PC-9 (cell line): ENCODE data around the gene SELENOM. TPM values are rescaled to one million over a fixed set of nuclear protein-coding genes. Genes with fewer than 3 reads are reported as not detected.

Source experiments
- BruUV-seq: library from RNA; stranded (reverse); fragments of 400-500 nt; replicated peaks from 2 replicates; lab custom pipeline; 2021; lab: Mats Ljungman, UMichigan
- CTCF ChIA-PET: fragments of 300-600 bp; sonication (Branson Sonifier 250); formaldehyde crosslinking; loops from one replicate; lab custom pipeline; 2022; ENCODE audit warnings: antibody characterized with exemption; lab: Charles Lee
- POLR2A ChIA-PET: fragments of 300-600 bp; sonication (Branson Sonifier 250); formaldehyde crosslinking; loops from one replicate; lab custom pipeline; 2022; ENCODE audit warnings: antibody characterized with exemption; ENCODE audit not compliant: unreplicated experiment; lab: Charles Lee
- DNase-seq, 2 experiments: peaks; one replicate each; pipeline versions ENCODE4 v3.0.0 to v3.0.0-alpha.2; 2015 to 2022; ENCODE audit warnings: mixed read lengths in 1 of 2
- H2AFZ ChIP-seq: fragments of 200-600 bp; sonication (generic); 2 replicates; pipeline ENCODE4 v1.8.1; 2017; ENCODE audit warnings: antibody characterized with exemption
- H3F3A ChIP-seq: fragments of 200-600 bp; sonication (generic); 2 replicates; pipeline ENCODE4 v1.8.1; 2017; ENCODE audit warnings: antibody characterized with exemption, mild to moderate bottlenecking, low read depth; ENCODE audit not compliant: insufficient read depth
- H3K27ac ChIP-seq: fragments of 200-600 bp; sonication (generic); 2 replicates; pipeline ENCODE4 v1.6.1; 2016; ENCODE audit warnings: mixed run types
- H3K27me3 ChIP-seq: fragments of 200-600 bp; sonication (generic); 2 replicates; pipeline ENCODE4 v1.6.1; 2016; ENCODE audit warnings: low read depth, mixed run types; ENCODE audit not compliant: insufficient read depth
- H3K36me3 ChIP-seq: fragments of 200-600 bp; sonication (generic); 2 replicates; pipeline ENCODE4 v1.6.1; 2016; ENCODE audit warnings: low read depth, mixed run types
- H3K4me1 ChIP-seq: fragments of 200-600 bp; sonication (generic); replicated peaks from 2 replicates; pipeline ENCODE4 v1.6.1; 2016; ENCODE audit warnings: mixed run types; ENCODE audit not compliant: insufficient read depth
- H3K4me2 ChIP-seq: fragments of 200-600 bp; sonication (generic); 2 replicates; pipeline ENCODE4 v1.6.1; 2017; ENCODE audit warnings: mixed run types
- H3K4me3 ChIP-seq: fragments of 200-600 bp; sonication (generic); 2 replicates; pipeline ENCODE4 v1.6.1; 2016; ENCODE audit warnings: mixed run types
- H3K79me2 ChIP-seq: fragments of 200-600 bp; sonication (generic); 2 replicates; pipeline ENCODE4 v1.6.1; 2017; ENCODE audit warnings: low read depth, mixed run types
- H3K9me2 ChIP-seq: fragments of 200-600 bp; sonication (generic); 2 replicates; pipeline ENCODE4 v1.8.1; 2017; ENCODE audit warnings: mild to moderate bottlenecking; ENCODE audit not compliant: insufficient read depth
- H3K9me3 ChIP-seq: fragments of 200-600 bp; sonication (generic); 2 replicates; pipeline ENCODE4 v1.8.1; 2016; ENCODE audit warnings: low read depth; ENCODE audit not compliant: insufficient read depth
- H4K20me1 ChIP-seq: fragments of 200-600 bp; sonication (generic); 2 replicates; pipeline ENCODE4 v1.8.1; 2017; ENCODE audit not compliant: insufficient read depth
- EZH2 ChIP-seq: fragments of 200-600 bp; sonication (generic); IDR thresholded peaks from 2 replicates; pipeline ENCODE4 v1.8.0; 2017; ENCODE audit warnings: antibody characterized with exemption, low read depth
- intact Hi-C: fragments of 100-400 bp; cut with micrococcal nuclease; formaldehyde crosslinking; loops from one replicate; pipeline ENCODE4 v1.10.0; 2022; ENCODE audit not compliant: unreplicated experiment
- total RNA-seq: library from RNA; stranded (reverse); gene quantifications from 2 replicates; pipeline ENCODE4 v1.2.3, GENCODE V29; 2021
- TF ChIP-seq, protein P1 (sequence below): fragments of 200-600 bp; sonication (generic); conservative IDR thresholded peaks from 2 replicates; pipeline ENCODE4 v1.6.1; 2017; ENCODE audit warnings: mixed run types, antibody characterized with exemption, mild to moderate bottlenecking, moderate library complexity

SELENOM gene
- total RNA-seq, 1 experiment from 2014 or later, result 20.7 TPM

DNA sequence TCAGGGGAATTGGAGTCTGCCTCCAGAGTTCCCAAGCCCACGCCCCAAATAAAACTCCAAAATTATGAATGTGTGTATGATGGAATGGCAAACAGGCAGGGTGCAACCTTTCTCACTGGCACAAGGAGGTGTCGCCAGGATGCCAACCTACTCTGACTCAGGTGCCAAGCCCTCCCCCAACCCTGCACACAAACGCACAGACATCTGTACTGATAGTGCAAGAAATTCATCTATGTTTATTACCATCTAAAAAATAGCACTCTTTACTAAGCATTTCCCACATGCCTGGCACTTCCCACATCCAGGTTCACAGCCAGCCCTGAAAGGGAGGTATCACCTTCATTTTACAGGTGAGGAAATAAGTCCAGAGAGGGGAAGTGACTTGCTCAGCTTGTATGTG, 31.7 kb upstream of the SELENOM start:
- Histone ChIP-seq H2AFZ (no peak overlapping the region), H4K20me1 (no peaks in the 10 kb centered on the region), H3K4me2 (no peak overlapping the region), H3K4me1 (no peaks in the 10 kb centered on the region), H3F3A (peaks cover 4% of the 10 kb centered on the region; the same call in 1 of the 2 replicates), H3K4me3 (no peak overlapping the region), H3K27me3 (peaks cover 6% of the 10 kb centered on the region), H3K9me3 (no peaks in the 10 kb centered on the region), H3K27ac (no peak overlapping the region), H3K36me3 (no peaks in the 10 kb centered on the region), H3K79me2 (no peaks in the 10 kb centered on the region), H3K9me2 (no peaks in the 10 kb centered on the region)
- no TSS peak for BruUV-seq
- ChIA-PET POLR2A (interaction anchor here (0.6 kb wide), 1 partner anchor 9 kb away, joined by 7 read pairs; no protein-coding TSS in a partner anchor), CTCF (no interaction called here)
- TF ChIP-seq, protein P1, sequence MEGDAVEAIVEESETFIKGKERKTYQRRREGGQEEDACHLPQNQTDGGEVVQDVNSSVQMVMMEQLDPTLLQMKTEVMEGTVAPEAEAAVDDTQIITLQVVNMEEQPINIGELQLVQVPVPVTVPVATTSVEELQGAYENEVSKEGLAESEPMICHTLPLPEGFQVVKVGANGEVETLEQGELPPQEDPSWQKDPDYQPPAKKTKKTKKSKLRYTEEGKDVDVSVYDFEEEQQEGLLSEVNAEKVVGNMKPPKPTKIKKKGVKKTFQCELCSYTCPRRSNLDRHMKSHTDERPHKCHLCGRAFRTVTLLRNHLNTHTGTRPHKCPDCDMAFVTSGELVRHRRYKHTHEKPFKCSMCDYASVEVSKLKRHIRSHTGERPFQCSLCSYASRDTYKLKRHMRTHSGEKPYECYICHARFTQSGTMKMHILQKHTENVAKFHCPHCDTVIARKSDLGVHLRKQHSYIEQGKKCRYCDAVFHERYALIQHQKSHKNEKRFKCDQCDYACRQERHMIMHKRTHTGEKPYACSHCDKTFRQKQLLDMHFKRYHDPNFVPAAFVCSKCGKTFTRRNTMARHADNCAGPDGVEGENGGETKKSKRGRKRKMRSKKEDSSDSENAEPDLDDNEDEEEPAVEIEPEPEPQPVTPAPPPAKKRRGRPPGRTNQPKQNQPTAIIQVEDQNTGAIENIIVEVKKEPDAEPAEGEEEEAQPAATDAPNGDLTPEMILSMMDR, result no peak
- no peak for TF ChIP-seq EZH2
- intact Hi-C loops, result no loop called here
- no peak for DNase-seq

DNA sequence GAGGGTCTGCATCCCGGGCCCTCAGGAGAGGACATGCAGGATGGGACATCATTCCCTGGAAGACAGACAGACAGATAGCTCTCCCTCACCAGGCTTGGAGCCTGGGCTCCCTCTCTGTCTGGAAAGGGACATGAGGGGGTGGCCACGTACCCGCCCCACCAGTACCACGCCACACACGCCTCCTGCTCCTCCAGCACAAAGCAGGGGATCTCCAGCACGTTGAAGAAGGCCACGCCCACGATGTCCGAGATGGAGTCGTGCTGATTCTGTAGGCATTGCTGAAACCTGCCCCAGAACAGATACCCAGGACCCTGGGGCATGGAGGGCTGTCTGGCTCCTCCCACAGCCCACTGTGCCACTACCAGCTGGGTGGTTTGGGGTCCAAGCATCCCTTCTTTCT, 30.8 kb upstream of the SELENOM start:
- H4K20me1 ChIP-seq, result no peaks in the 10 kb centered on the region
- no peaks in the 10 kb centered on the region for H3K9me2 ChIP-seq
- H3K36me3 ChIP-seq, result no peaks in the 10 kb centered on the region
- CTCF ChIA-PET, result no interaction called here
- H3K27me3 ChIP-seq, result peaks cover 6% of the 10 kb centered on the region
- H2AFZ ChIP-seq, result no peak overlapping the region
- no peak overlapping the region for H3K4me2 ChIP-seq
- no peaks in the 10 kb centered on the region for H3K79me2 ChIP-seq
- TF ChIP-seq, protein P1, result no peak
- TF ChIP-seq EZH2, result no peak
- intact Hi-C loops, result no loop called here
- H3K4me1 ChIP-seq, result no peaks in the 10 kb centered on the region
- H3F3A ChIP-seq, result no peaks in the 10 kb centered on the region
- POLR2A ChIA-PET, result interaction anchor here (0.6 kb wide), 1 partner anchor 15 kb away, joined by 10 read pairs; the partner anchor contains the start of gene INPP5J
- H3K27ac ChIP-seq, result no peak overlapping the region
- BruUV-seq, result no TSS peak
- H3K4me3 ChIP-seq, result no peak overlapping the region
- no peak for DNase-seq
- no peaks in the 10 kb centered on the region for H3K9me3 ChIP-seq

DNA sequence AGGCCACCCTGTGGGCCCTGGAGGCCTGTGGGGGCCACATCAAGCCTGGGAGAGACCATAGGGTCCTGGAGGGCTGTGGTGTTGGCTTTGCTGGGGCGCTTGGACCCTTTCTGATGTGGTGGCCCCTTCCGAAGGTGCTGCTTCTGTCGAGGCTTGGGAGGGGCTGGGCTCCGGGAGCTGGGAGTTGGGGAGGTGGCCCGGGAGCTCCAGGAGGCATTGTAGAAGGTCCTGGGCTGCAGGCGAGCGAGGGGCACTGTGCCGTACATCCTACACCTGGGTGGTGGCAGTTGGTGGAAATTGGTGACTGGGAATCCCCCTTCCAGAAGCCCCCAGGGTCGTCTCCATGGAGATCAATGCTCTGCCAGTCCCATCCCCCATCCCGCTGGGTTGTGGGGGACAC, 30.4 kb upstream of the SELENOM start:
- Histone ChIP-seq H3K9me3 (no peaks in the 10 kb centered on the region), H3K27ac (no peak overlapping the region), H3K4me1 (no peaks in the 10 kb centered on the region), H3K79me2 (no peaks in the 10 kb centered on the region), H4K20me1 (no peaks in the 10 kb centered on the region), H3K27me3 (peaks cover 6% of the 10 kb centered on the region), H3K4me2 (no peak overlapping the region), H3K36me3 (no peaks in the 10 kb centered on the region), H3F3A (0 out of 2 replicates have a peak, but pooled peaks cover under 1% of the 10 kb centered on the region), H2AFZ (no peak overlapping the region), H3K4me3 (no peak overlapping the region), H3K9me2 (no peaks in the 10 kb centered on the region)
- no peak for TF ChIP-seq EZH2
- TF ChIP-seq, protein P1, result no peak
- no TSS peak for BruUV-seq
- intact Hi-C loops, result no loop called here
- DNase-seq, result no peak
- ChIA-PET POLR2A (interaction anchor here (0.6 kb wide), 1 partner anchor 15 kb away, joined by 10 read pairs; the partner anchor contains the start of gene INPP5J), CTCF (no interaction called here)
